Parathyroid adenoma (tissue), 2 donors: ENCODE measurements around the gene MB21D2.

ENCODE experiments used
- H2AFZ ChIP-seq: fragments of 300-600 bp; sonication (generic); one replicate; pipeline ENCODE4 v1.7.0; 2017; ENCODE audit warnings: antibody characterized with exemption, mild to moderate bottlenecking
- H3K27ac ChIP-seq: fragments of 300-600 bp; sonication (generic); one replicate; pipeline ENCODE4 v1.7.0; 2017
- H3K27me3 ChIP-seq: fragments of 300-600 bp; sonication (generic); one replicate; pipeline ENCODE4 v1.7.0; 2017; ENCODE audit warnings: low read length; ENCODE audit not compliant: control insufficient read depth, insufficient read depth
- H3K36me3 ChIP-seq: fragments of 300-600 bp; sonication (generic); one replicate; pipeline ENCODE4 v1.7.0; 2017; ENCODE audit warnings: low read length; ENCODE audit not compliant: control insufficient read depth, insufficient read depth
- H3K4me1 ChIP-seq: fragments of 300-600 bp; sonication (generic); one replicate; pipeline ENCODE4 v1.7.0; 2017; ENCODE audit warnings: control low read depth
- H3K4me2 ChIP-seq: fragments of 300-600 bp; sonication (generic); one replicate; pipeline ENCODE4 v1.7.0; 2017; ENCODE audit warnings: low read length
- H3K4me3 ChIP-seq: fragments of 300-600 bp; sonication (generic); one replicate; pipeline ENCODE4 v1.7.0; 2017; ENCODE audit warnings: low read depth, low read length
- H3K79me2 ChIP-seq: fragments of 300-600 bp; sonication (generic); one replicate; pipeline ENCODE4 v1.7.0; 2017; ENCODE audit warnings: control low read depth
- H3K9ac ChIP-seq: fragments of 300-600 bp; sonication (generic); one replicate; pipeline ENCODE4 v1.7.0; 2017; ENCODE audit warnings: mild to moderate bottlenecking
- H3K9me3 ChIP-seq: fragments of 300-600 bp; sonication (generic); one replicate; pipeline ENCODE4 v1.7.0; 2017; ENCODE audit warnings: low read length; ENCODE audit not compliant: control insufficient read depth
- TF ChIP-seq, protein P1 (sequence below): fragments of 300-600 bp; sonication (generic); IDR thresholded peaks from one replicate; pipeline ENCODE4 v1.7.0; 2017; ENCODE audit warnings: antibody characterized with exemption, mild to moderate bottlenecking
- donor health status: primary hyperparathyroidism.

MB21D2 gene

DNA sequence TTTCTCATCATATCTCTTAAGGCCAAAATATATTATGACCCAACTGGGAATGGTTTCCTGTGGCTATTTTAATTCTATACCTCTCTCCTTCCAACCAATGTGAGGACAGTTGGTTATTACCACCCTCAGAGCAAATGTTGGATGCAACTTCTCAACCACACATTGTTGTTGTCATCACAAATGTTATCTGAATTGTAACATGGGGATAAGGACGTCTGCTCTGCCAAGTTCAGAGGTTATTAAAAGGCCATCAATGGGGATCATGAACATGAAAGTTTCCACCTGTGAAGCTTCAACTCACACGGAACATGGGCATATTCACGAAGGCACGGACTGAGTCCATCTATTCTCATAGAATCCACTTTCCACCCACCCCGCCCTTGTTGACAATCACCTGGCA is 46.8 kb downstream of the MB21D2 start:
- Histone ChIP-seq H3K4me3 (no peak overlapping the region), H3K79me2 (no peaks in the 10 kb centered on the region), H3K27ac (no peak overlapping the region), H3K4me1 (no peaks in the 10 kb centered on the region), H3K9me3 (no peaks in the 10 kb centered on the region), H3K4me2 (no peak overlapping the region), H3K9ac (no peak overlapping the region), H2AFZ (no peak overlapping the region), H3K36me3 (no peaks in the 10 kb centered on the region), H3K27me3 (no peaks in the 10 kb centered on the region)
- TF ChIP-seq, protein P1, sequence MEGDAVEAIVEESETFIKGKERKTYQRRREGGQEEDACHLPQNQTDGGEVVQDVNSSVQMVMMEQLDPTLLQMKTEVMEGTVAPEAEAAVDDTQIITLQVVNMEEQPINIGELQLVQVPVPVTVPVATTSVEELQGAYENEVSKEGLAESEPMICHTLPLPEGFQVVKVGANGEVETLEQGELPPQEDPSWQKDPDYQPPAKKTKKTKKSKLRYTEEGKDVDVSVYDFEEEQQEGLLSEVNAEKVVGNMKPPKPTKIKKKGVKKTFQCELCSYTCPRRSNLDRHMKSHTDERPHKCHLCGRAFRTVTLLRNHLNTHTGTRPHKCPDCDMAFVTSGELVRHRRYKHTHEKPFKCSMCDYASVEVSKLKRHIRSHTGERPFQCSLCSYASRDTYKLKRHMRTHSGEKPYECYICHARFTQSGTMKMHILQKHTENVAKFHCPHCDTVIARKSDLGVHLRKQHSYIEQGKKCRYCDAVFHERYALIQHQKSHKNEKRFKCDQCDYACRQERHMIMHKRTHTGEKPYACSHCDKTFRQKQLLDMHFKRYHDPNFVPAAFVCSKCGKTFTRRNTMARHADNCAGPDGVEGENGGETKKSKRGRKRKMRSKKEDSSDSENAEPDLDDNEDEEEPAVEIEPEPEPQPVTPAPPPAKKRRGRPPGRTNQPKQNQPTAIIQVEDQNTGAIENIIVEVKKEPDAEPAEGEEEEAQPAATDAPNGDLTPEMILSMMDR, result no peak

- H3K36me3 ChIP-seq, result no peaks in the 10 kb centered on the region
- no peaks in the 10 kb centered on the region for H3K27me3 ChIP-seq
- no peak overlapping the region for H2AFZ ChIP-seq
- H3K27ac ChIP-seq, result no peak overlapping the region
- no peak overlapping the region for H3K4me2 ChIP-seq
- TF ChIP-seq, protein P1, result no peak
- no peaks in the 10 kb centered on the region for H3K4me1 ChIP-seq
- no peak overlapping the region for H3K4me3 ChIP-seq
- H3K9me3 ChIP-seq, result no peaks in the 10 kb centered on the region
- H3K79me2 ChIP-seq, result no peaks in the 10 kb centered on the region
- no peak overlapping the region for H3K9ac ChIP-seq
Measured at GRCh38 chr3:192869131-192870031, 48.3 kb downstream of the MB21D2 start.

- Histone ChIP-seq H3K36me3 (no peaks in the 10 kb centered on the region), H3K9ac (no peak overlapping the region), H2AFZ (no peak overlapping the region), H3K79me2 (peaks cover 2% of the 10 kb centered on the region), H3K4me3 (no peak overlapping the region), H3K27ac (no peak overlapping the region), H3K4me1 (no peaks in the 10 kb centered on the region), H3K4me2 (no peak overlapping the region), H3K9me3 (no peaks in the 10 kb centered on the region), H3K27me3 (no peaks in the 10 kb centered on the region)
- TF ChIP-seq, protein P1, result no peak
Measured at GRCh38 chr3:192867645-192868044, 50.0 kb downstream of the MB21D2 start.

- Histone ChIP-seq H2AFZ (no peak overlapping the region), H3K9me3 (no peaks in the 10 kb centered on the region), H3K9ac (no peak overlapping the region), H3K36me3 (no peaks in the 10 kb centered on the region), H3K4me2 (no peak overlapping the region), H3K4me3 (no peak overlapping the region), H3K79me2 (peaks cover 2% of the 10 kb centered on the region), H3K27me3 (no peaks in the 10 kb centered on the region), H3K27ac (no peak overlapping the region), H3K4me1 (no peaks in the 10 kb centered on the region)
- TF ChIP-seq, protein P1, result no peak
Measured at GRCh38 chr3:192866804-192867203, 50.9 kb downstream of the MB21D2 start.

DNA sequence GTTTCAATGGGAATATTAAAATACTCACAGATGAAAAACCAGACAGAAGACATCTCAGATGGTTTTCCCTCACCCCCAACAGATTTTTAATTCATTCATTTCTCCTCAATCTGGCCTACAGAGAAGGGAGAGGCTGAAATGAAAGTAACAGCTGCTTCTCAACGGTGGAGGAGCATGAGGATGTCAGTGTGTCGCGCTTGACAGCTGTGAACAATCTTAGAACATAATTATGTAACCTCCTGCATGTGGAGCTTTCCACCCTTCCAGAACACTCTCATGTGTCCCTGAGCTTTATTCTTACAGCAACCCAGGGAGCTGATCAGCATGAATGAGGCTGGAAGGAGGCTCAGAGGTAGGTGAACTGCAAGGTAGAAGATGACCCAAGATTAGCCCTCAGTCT is 52.7 kb downstream of the MB21D2 start:
- H3K9ac ChIP-seq, result no peak overlapping the region
- H3K27me3 ChIP-seq, result no peaks in the 10 kb centered on the region
- TF ChIP-seq, protein P1, result no peak
- no peaks in the 10 kb centered on the region for H3K4me1 ChIP-seq
- no peak overlapping the region for H3K4me3 ChIP-seq
- H3K9me3 ChIP-seq, result no peaks in the 10 kb centered on the region
- no peaks in the 10 kb centered on the region for H3K36me3 ChIP-seq
- no peak overlapping the region for H3K4me2 ChIP-seq
- no peak overlapping the region for H2AFZ ChIP-seq
- H3K27ac ChIP-seq, result no peak overlapping the region
- peaks cover 2% of the 10 kb centered on the region for H3K79me2 ChIP-seq
